Neural cell (in vitro differentiated cells): ENCODE results near the gene HOXA10.

Experiments used
- EP300 ChIP-seq: fragments of 450-650 bp; conservative IDR thresholded peaks from 2 replicates; pipeline ENCODE4 v1.6.1; 2014; ENCODE audit warnings: antibody characterized with exemption, mild to moderate bottlenecking, moderate library complexity; ENCODE audit not compliant: poor library complexity, severe bottlenecking
- EZH2 ChIP-seq: fragments of 200-600, 300-800 bp; shearing (Covaris generic), sonication (generic); IDR thresholded peaks from 2 replicates; pipeline ENCODE4 v1.6.1; 2014; ENCODE audit warnings: antibody characterized with exemption, low read length, borderline replicate concordance, mild to moderate bottlenecking; ENCODE audit not compliant: insufficient read depth, poor library complexity, severe bottlenecking
- RAD21 ChIP-seq: fragments of 450-650 bp; conservative IDR thresholded peaks from 2 replicates; pipeline ENCODE4 v1.6.1; 2014; ENCODE audit warnings: antibody characterized with exemption, mild to moderate bottlenecking, moderate library complexity
- SMC3 ChIP-seq: fragments of 450-650 bp; conservative IDR thresholded peaks from 2 replicates; pipeline ENCODE4 v1.6.1; 2014; ENCODE audit warnings: antibody characterized with exemption, mild to moderate bottlenecking, moderate library complexity; ENCODE audit not compliant: poor library complexity

- no peak for TF ChIP-seq EP300
- no peak for TF ChIP-seq EZH2
- TF ChIP-seq SMC3, result no peak
- no peak for TF ChIP-seq RAD21
These were observed 32.8 kb downstream of the HOXA10 start for GRCh38 chr7:27141137-27141922.
